HG03460 (cell line): Measurements from ENCODE around the gene DOC2B.
"Not testable (repeated sequence)": the region's sequence is repeated elsewhere in the genome, so short reads cannot be mapped to it uniquely, and the experiment has no call there.

Experiments used
- ATAC-seq: cut with Tn5 transposase; IDR thresholded peaks from one replicate; pipeline ENCODE4 v1.9.1; 2021; ENCODE audit not compliant: unreplicated experiment

Gene DOC2B

DNA sequence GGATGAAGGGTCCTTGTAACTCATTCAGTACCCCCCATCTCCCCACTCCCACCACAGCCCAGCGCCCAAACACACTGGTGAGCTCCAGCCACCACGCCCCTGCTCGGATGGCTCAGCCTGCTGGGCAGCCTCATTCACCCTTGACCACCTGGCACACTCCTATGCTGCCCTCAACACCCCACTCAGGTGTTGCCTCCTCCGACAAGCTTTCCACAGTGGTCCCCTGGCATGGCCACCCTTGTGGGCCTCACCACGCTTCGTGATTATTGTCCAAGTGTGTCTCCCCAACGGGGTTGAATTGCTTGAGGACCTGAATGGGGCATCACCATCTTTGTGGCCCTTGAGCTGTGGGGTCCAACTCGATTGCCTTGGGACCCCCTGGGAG lies 12.0 kb upstream of the DOC2B start:
- no peak for ATAC-seq

DNA sequence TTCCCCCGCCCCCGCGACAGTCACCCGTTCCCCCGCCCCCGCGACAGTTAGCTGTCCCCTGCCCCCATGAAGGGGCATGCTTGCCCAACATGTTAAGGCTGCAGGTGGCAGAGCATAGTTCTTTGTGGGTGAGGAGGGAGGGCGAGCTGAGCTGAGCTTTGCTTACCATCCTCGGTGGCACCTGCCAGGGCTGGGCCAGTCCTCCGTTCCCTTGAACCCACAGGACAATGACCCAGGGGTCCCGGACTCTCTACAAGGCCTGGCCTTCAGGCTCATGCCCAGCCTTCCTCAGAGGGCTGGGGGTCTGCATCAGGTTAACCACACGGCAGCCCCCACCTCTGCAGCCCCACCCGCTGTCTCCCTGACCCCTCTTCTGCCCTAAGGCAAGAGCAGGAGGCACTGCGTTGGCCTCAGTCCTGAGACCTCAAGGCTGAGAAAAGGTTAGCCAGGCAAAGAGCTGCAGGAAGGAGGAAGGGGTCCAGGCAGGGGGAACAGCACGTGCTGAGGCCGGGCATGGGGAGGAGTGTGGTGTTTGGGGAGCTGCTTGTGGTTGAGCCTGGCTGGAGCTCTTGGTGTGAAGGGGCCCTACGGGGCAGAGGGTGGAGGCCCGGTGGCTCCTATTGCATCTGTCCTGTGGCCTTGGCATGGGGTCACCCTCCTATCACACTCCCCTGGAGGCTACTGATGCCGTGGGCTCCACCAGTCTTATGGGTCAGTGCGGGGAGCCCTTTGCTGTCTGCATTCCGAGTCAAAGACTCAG lies 11.4 kb upstream of the DOC2B start:
- ATAC-seq: no peak

DNA sequence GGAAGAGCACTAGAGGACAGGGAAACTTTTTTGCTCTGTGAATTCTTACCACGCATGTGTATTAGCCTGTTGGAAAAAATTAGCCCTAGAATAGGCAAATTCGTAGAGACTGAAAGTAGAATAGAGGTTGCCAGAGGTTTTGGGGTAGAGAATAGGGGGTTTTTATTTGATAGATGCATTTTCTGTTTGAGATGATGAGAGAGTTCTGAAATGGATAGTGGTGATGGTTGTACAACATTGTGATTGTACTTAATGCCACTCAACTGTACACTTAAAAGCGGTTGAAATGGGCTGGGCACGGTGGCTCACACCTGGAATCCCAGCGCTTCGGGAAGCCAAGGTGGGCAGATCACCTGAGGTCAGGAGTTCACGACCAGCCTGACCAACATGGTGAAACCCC lies 8.0 kb upstream of the DOC2B start:
- no peak for ATAC-seq

DNA sequence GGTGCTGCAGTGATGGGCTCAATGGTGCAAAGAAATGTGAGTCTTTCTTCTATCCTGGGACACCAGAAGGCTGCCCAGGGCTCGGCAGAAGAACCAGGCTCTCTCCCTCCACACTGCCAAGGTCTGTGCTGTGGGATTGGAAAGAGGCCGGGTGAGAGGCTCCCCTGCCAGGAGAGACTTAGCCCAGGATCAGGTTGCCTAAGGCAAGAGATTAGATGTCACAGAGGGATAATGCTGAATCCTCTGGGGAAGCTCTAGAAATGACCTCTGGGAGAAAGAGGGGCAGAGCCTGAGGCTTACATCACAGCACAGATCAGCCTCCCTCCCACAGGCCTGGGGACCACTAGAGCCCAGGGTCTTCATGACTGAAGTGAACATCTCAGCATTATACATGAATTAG lies 5.7 kb upstream of the DOC2B start:
- ATAC-seq: no peak

DNA sequence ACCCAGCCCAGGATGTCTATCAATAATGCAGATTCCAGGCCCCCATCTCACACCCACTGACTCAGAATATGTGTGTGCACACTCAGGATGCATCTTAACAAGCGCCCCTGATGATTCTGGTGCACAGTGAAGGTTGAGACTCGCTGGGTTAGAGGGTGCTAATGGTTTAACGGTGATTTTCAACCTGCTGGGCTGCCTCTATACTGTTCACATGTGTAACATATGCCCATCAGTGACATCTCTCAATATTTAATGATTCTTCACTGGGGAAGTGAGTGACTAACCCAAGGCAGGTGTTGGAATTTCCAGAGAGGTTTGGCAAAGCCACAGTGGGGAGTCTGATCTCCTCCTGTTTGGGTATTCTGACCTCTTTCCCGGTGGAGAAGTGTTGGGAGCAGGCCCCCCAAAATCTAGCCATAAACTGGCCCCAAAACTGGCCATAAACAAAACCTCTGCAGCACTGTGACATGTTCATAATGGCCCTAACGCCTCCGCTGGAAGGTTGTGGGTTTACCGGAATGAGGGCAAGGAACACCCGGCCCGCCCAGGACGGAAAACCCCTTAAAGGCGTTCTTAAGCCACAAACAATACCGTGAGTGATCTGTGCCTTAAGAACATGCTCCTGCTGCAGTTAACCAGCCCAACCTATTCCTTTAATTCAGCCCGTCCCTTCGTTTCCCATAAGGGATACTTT lies 4.1 kb upstream of the DOC2B start:
- no peak for ATAC-seq

DNA sequence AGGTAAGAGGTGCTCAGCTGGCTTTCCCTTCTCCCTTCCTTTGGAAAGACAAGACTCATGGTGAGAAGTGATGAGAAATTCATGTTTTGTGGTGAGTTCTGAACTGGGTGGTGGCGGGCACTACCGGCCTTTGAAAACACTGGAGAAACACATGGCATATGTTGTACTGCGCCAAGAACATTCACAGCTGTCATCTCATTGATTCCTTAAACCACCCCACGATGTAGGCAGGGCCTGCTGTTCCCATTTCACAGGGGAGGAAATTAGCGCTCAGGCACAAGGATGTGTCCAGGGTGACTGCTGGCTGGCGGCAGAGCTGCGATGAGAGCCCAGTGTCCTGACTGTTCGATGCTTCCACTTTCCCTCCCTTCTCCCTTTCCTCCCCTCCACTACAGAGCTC lies 1.6 kb upstream of the DOC2B start:
- ATAC-seq: no peak

DNA sequence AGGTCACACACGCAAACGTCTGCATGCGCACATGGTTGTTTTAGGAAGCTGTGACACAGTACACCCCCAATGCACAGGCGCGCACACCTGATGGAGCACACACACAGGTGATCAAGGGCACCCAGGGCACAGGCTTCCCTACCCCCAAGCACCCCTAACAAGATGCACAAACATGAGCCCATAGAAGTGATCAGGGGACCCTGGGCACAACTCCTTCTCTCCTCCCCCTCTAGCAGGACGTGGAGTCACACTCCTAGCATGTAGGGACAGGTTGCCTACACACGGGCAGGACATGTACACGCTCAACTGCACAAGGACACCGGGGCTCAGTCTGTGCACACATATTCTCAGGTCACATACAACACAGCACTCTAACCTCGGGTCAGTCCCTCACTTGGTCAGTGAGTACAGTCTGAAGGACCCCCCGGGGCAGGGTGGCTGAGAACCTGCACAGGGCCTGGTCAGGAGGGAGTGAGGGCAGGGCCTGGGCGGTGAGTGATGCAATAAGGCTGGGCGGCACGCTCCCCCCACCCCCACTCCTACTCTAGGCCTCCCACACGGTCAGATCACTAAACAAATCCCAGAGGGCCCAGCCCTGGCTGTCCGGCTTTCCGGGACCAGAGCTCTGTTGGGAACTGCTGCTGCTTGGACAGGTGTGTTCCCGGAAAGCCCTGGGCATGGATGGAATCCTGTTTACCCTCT lies 751 bp upstream of the DOC2B start:
- ATAC-seq: no peak

DNA sequence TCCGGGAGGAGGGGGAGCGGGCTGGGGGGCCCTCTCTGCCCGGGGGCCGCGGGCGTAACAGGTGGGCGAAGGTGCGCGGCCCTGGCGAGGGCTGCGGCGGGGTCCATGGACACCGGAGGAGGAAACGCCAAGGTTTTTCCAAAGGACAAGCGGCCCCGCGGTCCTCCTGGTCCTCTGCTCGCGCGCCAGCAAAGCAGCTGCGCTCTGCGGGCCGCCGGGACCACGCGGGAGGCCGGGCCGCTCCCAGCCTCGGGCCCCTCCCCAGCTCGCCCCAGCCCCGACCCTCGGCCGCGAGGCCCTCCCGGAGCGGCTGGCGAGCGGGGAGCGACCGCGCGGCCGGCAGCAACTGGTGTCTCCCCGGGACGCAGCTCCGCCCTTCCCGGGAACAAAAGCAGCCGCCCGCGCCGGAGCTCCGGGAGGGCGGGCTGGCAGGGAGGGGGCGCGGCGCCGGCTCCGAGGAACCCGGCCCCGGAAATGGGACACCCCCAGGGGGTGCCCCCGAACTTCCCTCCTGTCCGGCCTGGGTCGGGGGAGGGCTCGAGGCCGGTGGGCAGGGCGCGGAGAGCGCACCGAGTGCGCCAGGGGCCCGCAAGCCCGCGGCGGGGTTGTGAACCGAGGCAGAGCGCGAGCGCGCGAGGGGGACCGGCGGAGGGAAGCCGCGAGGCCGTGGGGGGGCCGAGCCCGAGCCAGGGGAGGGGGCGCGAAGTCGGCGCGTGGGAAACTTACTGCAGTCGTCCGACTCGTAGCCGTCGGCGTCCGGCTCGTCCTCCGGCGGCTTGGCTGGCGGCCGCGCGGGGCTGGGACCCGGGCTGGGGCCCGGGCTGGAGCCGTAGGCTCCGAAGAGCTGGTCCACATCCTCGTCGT lies 837 bp downstream of the DOC2B start:
- no peak for ATAC-seq

DNA sequence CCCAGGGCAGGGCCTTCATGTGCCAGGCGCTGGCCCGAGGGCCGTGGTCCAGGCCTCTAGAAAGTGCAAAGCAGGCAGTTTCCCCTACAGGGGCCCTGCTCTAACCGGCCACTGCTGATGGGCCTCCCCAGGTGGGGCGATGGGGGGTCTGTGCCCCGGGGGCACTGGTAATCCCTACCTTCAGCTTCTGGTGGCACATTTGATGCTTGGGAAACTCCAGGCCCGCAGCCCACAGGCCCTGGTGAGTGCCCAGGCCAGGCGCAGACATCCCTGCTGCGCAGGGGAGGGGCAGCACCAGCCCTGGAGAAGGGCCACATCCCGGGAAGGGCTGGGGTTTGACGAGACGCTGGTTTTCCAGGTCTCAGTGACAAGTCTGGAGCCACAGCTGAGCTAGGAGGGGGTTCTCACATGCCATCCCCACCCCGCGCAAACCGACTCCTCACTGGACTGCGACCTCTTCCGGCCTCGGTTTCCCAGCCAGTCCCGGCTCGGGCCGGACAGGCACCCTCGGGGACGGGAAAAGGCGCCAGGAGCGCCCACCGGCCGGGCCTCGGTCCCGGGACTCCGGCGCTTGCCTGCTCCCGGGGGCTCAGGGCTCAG lies 1.6 kb downstream of the DOC2B start:
- no peak for ATAC-seq

DNA sequence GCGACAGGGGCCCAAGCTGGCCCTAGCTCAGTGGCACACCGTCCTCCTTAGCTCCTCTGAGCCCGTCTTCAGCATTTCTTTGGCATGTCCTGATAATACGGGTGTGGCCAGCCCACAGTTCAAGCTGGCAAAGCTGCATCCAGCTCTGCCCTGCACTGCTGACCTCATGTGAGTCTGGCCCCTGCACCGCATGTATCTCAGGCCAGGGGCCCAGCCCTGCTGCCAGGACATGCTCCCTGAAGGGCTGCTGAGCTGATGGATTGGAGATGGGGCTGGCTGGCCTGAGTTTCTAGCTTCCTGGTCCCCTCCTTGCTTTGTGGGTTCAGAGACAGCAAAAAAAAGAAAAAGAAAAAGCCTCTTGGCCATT lies 2.4 kb downstream of the DOC2B start:
- no peak for ATAC-seq

DNA sequence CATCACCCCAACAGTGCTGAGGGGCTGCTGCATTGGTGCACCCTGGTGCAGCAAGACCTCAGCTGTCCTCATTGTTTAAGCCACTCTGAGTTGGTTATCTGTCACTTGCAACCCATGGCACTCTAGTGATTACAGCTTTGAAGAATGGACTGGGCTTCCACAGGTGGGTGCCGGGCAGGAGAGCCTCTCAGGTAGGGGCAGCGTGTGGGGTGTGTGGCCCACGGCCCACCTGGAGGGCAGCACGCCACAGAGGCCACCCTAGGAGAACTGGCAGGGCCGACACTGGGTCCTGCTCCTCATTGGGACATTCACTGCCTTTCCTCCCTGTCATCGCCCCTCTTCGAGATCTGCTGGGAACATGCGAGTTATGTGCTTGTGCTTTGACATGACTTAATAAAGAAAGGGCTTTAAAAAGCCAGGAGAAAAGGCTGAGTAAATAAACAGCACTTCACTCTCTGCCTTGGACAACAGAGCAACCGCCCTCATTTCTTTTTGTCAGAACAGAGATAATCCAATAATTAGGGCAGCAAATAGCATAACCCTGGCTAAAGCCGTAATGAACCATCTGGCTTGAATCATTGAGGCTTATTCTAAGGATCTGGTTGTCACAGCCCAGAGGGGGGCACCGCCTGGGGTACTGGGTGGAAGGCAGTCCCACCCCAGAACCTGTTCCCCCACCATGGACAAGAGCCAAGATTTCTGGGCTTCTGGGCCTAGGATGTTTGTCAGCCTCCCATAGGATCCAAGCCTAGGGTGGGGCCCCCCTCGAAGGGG lies 3.0 kb downstream of the DOC2B start:
- ATAC-seq: no peak

DNA sequence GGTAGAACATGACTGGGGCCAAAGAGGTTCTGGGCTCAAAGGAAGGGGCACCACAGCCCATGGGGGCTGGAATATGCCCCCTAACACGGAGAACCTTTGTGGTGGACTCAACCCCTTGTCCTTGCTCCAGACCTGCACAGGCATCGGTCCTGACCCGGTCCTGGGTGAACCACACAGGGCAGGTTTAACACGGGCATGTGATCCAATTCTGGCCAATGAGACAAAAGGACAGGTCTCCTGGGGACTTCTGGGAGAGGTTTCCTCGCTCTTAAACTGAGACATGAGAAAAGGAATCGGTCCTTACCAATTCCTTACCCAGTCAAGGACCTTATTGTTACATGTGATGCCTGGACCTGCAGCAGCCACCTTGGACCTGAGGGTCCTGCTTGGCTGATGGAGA lies 3.7 kb downstream of the DOC2B start:
- ATAC-seq: no peak

DNA sequence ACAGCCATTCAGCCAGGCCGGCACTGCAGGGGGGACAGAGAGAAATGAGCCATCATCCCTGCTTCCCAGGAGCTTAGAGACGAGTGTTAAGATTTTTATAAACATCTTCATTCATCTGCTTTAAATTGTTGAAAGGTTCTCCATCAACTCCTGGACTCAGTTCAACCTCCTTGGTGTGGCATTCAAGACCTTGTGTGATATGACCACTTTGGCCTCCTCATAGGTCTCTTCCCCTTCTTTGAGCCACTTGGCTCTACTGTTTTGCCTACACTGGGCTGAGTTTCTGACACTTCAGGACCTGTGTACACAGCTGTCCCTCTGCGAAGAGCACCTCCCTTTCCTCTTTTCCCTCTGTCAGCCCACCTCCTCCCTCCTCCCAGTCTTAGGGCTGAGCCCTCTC lies 4.3 kb downstream of the DOC2B start:
- ATAC-seq: no peak

DNA sequence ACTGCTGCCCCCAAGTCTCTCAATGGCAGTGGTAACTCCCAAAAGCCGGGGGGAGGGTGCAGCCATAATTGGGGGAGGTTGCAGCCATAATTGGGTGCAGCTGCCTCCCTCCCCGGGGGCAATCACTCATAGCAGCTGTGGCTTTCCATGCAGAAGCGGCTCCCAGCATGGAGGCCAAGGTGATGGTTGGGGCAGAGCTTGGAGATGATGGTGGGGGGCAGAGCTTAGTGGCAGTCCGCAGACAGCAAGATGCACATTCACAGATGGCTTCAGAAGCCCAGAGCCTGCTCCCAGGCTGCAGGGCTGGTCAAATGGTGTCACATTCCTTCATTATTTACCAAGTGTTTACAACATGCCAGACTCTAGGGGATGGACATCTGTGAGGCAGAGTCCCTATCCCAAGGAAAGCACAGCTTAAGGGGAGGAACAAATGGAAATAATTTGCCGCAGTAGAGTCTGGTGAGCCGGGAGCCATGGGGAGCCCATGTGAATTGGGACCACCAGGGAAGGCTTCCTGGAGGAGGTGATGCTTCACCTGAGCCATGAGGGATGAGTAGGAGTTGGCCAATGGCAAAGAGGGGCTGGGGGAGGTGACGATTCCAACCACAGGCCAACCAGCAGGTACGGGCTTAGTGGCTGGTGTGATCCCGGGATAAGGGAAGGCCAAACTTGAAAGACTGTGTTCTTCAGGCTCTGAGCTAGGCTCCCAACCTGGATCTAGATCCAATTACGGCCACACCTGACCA lies 8.1 kb downstream of the DOC2B start:
- ATAC-seq: no peak

DNA sequence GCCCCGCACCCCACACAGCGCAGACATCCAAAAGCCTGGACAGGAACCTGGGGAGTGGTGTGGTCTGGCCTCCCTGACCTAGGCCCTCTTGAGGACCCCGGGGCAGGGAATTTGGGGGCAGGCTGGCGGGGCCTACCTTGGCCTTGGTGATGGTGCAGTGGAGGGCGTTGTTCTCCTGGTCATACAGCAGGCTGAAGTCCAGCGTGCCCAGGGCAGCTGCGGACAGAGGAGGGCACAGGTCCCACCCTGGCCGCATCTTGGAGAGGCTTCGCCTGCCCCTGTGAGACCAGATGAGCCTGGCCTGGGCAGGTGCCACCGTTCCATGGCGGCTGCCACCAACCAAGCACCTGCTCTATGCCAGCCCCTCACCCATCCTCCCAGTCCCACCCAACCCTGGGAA lies 9.0 kb downstream of the DOC2B start:
- no peak for ATAC-seq

DNA sequence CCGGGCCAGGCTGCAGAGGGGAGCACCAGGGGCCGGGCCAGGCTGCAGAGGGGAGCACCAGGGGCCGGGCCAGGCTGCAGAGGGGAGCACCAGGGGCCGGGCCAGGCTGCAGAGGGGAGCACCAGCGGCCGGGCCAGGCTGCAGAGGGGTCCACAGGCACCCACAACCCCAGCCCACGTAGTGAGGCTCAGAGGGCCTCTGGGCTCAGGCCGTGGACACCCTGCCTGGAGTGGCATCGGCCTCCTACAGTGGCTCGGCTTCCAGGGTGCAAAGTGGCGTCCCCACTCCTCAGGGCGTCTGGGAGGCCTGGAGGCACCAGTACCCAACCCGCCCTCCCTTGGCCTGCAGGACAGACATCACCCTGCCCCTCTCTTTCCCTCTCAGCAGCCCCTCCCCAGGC lies 9.6 kb downstream of the DOC2B start:
- ATAC-seq: no peak

DNA sequence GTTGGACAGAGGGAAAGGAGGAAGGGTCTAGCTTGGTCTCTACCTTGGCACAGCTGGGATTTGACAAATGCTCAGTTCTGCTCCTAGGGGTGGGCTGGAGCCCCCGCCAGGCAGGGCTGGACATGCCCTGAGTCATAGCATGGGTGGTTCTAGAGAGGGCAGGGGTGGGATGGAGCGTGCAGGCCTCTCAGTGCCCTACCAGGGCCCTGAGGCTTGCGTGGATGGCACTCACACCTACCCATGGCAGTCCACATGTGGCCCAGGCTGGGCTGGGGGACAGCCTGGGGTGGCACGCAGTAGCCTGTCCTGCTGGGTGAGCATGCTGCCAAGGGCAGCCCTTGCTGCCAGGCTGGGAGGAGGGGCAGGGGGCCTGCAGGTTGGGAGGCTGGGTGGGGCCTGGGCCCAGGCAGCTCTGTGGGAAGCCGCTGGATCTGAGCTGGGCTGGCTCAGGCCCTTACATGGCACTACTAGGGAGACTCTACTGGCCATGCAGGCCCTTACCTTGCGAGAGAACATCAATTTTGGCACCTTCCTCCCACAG lies 11.2 kb downstream of the DOC2B start:
- ATAC-seq: no peak

DNA sequence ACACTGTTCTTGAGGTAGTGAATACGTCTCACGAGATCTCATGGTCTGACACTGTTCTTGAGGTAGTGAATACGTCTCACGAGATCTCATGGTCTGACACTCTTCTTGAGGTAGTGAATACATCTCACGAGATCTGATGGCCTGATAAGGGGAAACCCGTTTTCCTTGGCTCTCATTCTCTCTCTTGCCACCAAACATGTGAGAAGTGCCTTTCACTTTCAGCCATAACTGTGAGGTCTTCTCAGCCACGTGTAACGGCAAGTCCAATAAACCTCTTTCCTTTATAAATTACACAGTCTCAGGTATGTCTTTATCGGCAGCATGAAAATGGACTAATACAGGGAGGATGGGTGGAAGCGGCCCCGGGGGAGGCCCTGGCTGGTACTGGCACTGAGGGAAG lies 12.8 kb downstream of the DOC2B start:
- not testable (repeated sequence) for ATAC-seq

DNA sequence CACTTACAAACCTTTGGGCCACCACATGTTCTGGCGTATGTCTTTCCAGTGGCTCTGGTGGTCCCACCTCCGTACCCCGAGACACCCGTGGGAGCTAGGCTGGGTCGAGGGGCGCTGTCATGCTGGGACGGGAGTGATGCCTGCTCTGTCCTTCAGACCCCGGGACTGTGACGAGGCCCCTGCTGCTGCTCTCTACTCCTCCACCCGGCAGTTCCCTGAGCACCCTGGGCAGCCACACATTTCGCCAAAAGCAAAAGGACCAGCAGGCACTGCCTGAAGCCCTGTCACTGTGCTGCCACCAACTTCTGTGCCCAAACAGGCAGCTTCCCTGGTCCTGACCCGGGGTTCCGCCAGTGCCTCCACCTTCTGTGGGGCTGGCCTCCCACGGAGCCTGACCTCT lies 15.5 kb downstream of the DOC2B start:
- ATAC-seq: no peak
